GM13976 (cell line): ENCODE measurements around the gene URM1.

ENCODE experiments used
- DNase-seq: peaks from one replicate; pipeline ENCODE4 v3.0.0; 2012; ENCODE audit warnings: low spot score
- in situ Hi-C: fragments of 300-500 bp; cut with MboI; formaldehyde crosslinking; loops from one replicate; pipeline ENCODE4 v1.12.0; 2022; ENCODE audit warnings: low sequenced_read_pairs, mixed read lengths, inconsistent platforms; ENCODE audit not compliant: unreplicated experiment
- TF ChIP-seq, protein P1 (sequence below): IDR thresholded peaks from 2 replicates; pipeline ENCODE4 v1.5.1; 2012; ENCODE audit warnings: borderline replicate concordance, mild to moderate bottlenecking; ENCODE audit not compliant: insufficient read depth; ENCODE audit errors: extremely low read depth, missing control alignments, control extremely low read depth

The URM1 gene

DNA sequence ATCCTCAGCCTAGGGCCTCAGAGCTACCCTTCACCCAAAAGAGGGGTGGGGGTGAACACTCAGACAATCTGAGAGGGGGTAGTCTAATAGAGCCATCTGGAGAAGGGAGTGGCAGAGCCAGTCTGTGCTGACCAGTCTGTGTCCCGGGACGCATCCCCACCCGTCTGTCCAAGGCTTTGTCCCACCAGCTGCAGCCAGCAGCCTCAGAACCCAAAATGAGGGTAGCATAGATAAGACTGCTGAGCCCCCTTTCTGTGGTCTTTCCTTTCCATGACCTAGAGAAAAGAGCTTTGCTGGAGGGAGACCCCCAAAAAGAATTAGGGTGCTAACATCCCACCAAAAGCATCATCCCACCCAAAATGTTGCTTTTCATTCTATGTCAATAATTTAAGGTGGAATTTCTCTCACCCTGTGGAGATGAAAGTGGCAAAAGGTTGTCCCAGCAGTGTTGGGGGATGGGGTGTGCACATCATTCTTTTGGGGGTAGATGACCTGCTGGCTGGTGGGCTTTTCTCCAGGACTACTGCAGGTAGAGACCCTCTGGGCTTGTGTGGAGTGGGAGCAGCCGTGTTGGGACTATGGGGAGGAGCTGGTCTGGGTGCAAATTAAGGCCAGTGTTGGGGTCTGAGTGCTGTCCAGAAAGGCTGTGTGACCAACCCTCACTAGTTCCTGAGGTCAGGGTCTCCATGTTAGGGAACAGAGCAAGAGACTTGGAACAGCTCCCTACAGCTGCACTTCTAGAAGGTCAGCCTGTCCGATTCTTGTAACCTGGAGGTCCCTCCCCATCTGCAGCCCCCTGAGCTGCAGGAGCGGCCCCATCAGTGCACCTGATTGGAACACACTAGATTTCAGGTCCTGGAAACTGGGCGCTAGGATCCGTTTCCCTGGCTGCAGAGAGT is 19.9 kb downstream of the URM1 start:
- TF ChIP-seq, protein P1, sequence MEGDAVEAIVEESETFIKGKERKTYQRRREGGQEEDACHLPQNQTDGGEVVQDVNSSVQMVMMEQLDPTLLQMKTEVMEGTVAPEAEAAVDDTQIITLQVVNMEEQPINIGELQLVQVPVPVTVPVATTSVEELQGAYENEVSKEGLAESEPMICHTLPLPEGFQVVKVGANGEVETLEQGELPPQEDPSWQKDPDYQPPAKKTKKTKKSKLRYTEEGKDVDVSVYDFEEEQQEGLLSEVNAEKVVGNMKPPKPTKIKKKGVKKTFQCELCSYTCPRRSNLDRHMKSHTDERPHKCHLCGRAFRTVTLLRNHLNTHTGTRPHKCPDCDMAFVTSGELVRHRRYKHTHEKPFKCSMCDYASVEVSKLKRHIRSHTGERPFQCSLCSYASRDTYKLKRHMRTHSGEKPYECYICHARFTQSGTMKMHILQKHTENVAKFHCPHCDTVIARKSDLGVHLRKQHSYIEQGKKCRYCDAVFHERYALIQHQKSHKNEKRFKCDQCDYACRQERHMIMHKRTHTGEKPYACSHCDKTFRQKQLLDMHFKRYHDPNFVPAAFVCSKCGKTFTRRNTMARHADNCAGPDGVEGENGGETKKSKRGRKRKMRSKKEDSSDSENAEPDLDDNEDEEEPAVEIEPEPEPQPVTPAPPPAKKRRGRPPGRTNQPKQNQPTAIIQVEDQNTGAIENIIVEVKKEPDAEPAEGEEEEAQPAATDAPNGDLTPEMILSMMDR = no peak
- in situ Hi-C loops = no loop called here

GRCh38 chr9:128391956-128392301 is 20.8 kb downstream of the URM1 start:
- no peak for DNase-seq
- TF ChIP-seq, protein P1 = no peak
- in situ Hi-C loops = no loop called here

More for the DNA sequence above, 19.9 kb downstream of the URM1 start:
- DNase-seq = no peak

DNA sequence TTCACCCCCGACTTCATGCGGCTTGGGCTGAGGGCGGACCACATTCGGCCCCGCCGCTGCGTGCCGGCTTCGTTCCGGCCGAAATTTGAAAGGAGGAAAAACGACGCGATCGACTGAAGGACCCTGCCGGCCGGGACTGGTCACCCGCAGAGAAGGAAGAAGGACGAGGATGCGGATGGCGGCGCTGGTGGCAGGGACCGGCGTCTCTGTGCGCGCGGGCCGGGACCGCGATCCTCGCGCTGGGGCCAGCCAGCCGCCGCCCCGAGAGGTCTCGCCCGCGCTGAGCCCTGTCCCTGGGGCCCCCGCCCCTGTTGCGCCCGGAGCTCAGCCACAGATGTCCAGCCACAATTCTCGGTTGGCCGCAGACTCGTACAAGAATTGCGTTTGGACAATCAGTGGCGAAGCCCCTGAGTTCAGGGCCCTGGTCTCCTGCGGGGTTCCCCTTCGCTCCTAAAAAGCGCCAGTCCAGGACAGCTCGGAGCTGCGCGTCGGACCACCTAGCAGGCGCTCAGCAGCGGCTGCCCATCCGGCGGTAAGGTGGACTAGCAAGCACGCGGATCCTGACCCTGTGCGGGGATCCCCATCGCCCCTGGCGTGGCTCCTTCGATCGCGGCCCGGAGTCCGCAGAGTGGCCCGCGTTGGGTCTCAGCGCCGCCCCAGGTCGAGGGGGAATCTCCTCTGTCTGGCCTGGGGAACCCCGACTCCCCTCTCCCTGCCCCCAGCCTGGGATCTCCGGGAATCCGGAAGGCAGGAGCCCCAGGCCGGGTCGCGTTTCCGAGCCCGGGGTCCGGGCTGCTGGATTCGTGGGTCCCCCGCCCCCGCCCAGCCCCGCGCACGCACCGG is 21.3 kb downstream of the URM1 start:
- TF ChIP-seq, protein P1 = no peak
- no peak for DNase-seq
- in situ Hi-C loops = no loop called here

GRCh38 chr9:128393145-128393775 is 22.1 kb downstream of the URM1 start:
- in situ Hi-C loops = no loop called here
- no peak for DNase-seq
- TF ChIP-seq, protein P1 = no peak

- in situ Hi-C loops = no loop called here
- DNase-seq = no peak
- TF ChIP-seq, protein P1 = no peak
Measured at GRCh38 chr9:128393970-128394369, 22.8 kb downstream of the URM1 start.
